ENCODE data around the gene TMEM255B.

Gene TMEM255B

GRCh38 chr13:113846636-113847318 lies 87.8 kb downstream of the TMEM255B start:
- no peak for DNase-seq (ENCODE audit: low read depth in 3 of 3, low spot score in 1 of 3)

GRCh38 chr13:113848020-113848419 lies 89.0 kb downstream of the TMEM255B start:
- no peak for DNase-seq (ENCODE audit: low read depth in 3 of 3, low spot score in 1 of 3)

GRCh38 chr13:113848431-113849260 lies 89.6 kb downstream of the TMEM255B start:
- DNase-seq (ENCODE audit: low read depth in 3 of 3, low spot score in 1 of 3), result no peak

GRCh38 chr13:113849546-113849945 lies 90.5 kb downstream of the TMEM255B start:
- DNase-seq (ENCODE audit: low read depth in 3 of 3, low spot score in 1 of 3), result no peak

GRCh38 chr13:113849981-113850721 lies 91.1 kb downstream of the TMEM255B start:
- DNase-seq (ENCODE audit: low read depth in 3 of 3, low spot score in 1 of 3), result no peak

- no peak for DNase-seq (ENCODE audit: low read depth in 3 of 3, low spot score in 1 of 3)
These were observed 91.9 kb downstream of the TMEM255B start for GRCh38 chr13:113850722-113851479.

GRCh38 chr13:113851480-113851803 lies 92.4 kb downstream of the TMEM255B start:
- DNase-seq (ENCODE audit: low read depth in 3 of 3, low spot score in 1 of 3), result no peak

- DNase-seq (ENCODE audit: low read depth in 3 of 3, low spot score in 1 of 3), result no peak
These were observed 93.0 kb downstream of the TMEM255B start for GRCh38 chr13:113851826-113852535.

GRCh38 chr13:113852536-113853517 lies 93.8 kb downstream of the TMEM255B start:
- no peak for DNase-seq (ENCODE audit: low read depth in 3 of 3, low spot score in 1 of 3)

- DNase-seq (ENCODE audit: low read depth in 3 of 3, low spot score in 1 of 3), result no peak
These were observed 94.7 kb downstream of the TMEM255B start for GRCh38 chr13:113853518-113854237.

GRCh38 chr13:113854238-113855011 lies 95.4 kb downstream of the TMEM255B start:
- DNase-seq (ENCODE audit: low read depth in 3 of 3, low spot score in 1 of 3), result no peak

- DNase-seq (ENCODE audit: low read depth in 3 of 3, low spot score in 1 of 3), result no peak
These were observed 96.2 kb downstream of the TMEM255B start for GRCh38 chr13:113855012-113855921.

GRCh38 chr13:113855931-113856715 lies 97.1 kb downstream of the TMEM255B start:
- DNase-seq (ENCODE audit: low read depth in 3 of 3, low spot score in 1 of 3), result no peak

GRCh38 chr13:113856716-113857065 lies 97.7 kb downstream of the TMEM255B start:
- no peak for DNase-seq (ENCODE audit: low read depth in 3 of 3, low spot score in 1 of 3)

GRCh38 chr13:113857531-113858195 lies 98.6 kb downstream of the TMEM255B start:
- no peak for DNase-seq (ENCODE audit: low read depth in 3 of 3, low spot score in 1 of 3)

All from stimulated activated CD4-positive, alpha-beta T cell treated with anti-CD3 and anti-CD28 coated beads, TNF-alpha, amount 100 ng/mL, for 1 hour (primary cell).